ENCODE measurements around the gene ATP2A2. TPM values are rescaled to one million over a fixed set of nuclear protein-coding genes. Genes with fewer than 3 reads are reported as not detected.

Gene ATP2A2
- total RNA-seq, 1 experiment from 2014 or later = 154 TPM

GRCh38 chr12:110289044-110289710, 8.1 kb downstream of the ATP2A2 start:
- Histone ChIP-seq H2AFZ (no peak overlapping the region), H3K36me3 (ENCODE audit: low read depth) (peaks cover 75% of the 10 kb centered on the region), H3K79me2 (ENCODE audit: low read depth) (peaks cover 89% of the 10 kb centered on the region), H3K9me3 (ENCODE audit: insufficient read depth, low read depth) (no peaks in the 10 kb centered on the region), H3F3A (ENCODE audit: insufficient read depth, low read depth) (peaks cover 34% of the 10 kb centered on the region), H3K27ac (no peak overlapping the region), H3K4me1 (replicated peaks; ENCODE audit: insufficient read depth) (peaks cover 16% of the 10 kb centered on the region), H3K27me3 (ENCODE audit: insufficient read depth, low read depth) (no peaks in the 10 kb centered on the region), H4K20me1 (ENCODE audit: insufficient read depth) (peaks cover 68% of the 10 kb centered on the region), H3K4me3 (no peak overlapping the region), H3K9me2 (ENCODE audit: insufficient read depth) (no peaks in the 10 kb centered on the region), H3K4me2 (no peak overlapping the region)
- BruUV-seq (replicated peaks) = no TSS peak
- no peak for DNase-seq
- CTCF ChIA-PET = no interaction called here
- intact Hi-C loops (cut with micrococcal nuclease; ENCODE audit: unreplicated experiment) = no loop called here
- no peak for TF ChIP-seq EZH2 (IDR thresholded peaks at IDR 0.05; ENCODE audit: low read depth)
- TF ChIP-seq, protein P1, sequence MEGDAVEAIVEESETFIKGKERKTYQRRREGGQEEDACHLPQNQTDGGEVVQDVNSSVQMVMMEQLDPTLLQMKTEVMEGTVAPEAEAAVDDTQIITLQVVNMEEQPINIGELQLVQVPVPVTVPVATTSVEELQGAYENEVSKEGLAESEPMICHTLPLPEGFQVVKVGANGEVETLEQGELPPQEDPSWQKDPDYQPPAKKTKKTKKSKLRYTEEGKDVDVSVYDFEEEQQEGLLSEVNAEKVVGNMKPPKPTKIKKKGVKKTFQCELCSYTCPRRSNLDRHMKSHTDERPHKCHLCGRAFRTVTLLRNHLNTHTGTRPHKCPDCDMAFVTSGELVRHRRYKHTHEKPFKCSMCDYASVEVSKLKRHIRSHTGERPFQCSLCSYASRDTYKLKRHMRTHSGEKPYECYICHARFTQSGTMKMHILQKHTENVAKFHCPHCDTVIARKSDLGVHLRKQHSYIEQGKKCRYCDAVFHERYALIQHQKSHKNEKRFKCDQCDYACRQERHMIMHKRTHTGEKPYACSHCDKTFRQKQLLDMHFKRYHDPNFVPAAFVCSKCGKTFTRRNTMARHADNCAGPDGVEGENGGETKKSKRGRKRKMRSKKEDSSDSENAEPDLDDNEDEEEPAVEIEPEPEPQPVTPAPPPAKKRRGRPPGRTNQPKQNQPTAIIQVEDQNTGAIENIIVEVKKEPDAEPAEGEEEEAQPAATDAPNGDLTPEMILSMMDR (conservative IDR thresholded peaks at IDR 0.05) = no peak
- POLR2A ChIA-PET (ENCODE audit: unreplicated experiment) = no interaction called here

- H3K4me3 ChIP-seq = no peak overlapping the region
- H3K27ac ChIP-seq = no peak overlapping the region
- ChIA-PET CTCF (no interaction called here), POLR2A (ENCODE audit: unreplicated experiment) (no interaction called here)
- peaks cover 70% of the 10 kb centered on the region for H3K36me3 ChIP-seq (ENCODE audit: low read depth)
- no peak overlapping the region for H2AFZ ChIP-seq
- no peaks in the 10 kb centered on the region for H3K27me3 ChIP-seq (ENCODE audit: insufficient read depth, low read depth)
- peaks cover 11% of the 10 kb centered on the region for H3K4me1 ChIP-seq (replicated peaks; ENCODE audit: insufficient read depth)
- H3K79me2 ChIP-seq (ENCODE audit: low read depth) = peaks cover 89% of the 10 kb centered on the region
- no peak for TF ChIP-seq EZH2 (IDR thresholded peaks at IDR 0.05; ENCODE audit: low read depth)
- TF ChIP-seq, protein P1 (conservative IDR thresholded peaks at IDR 0.05) = no peak
- no peaks in the 10 kb centered on the region for H3K9me2 ChIP-seq (ENCODE audit: insufficient read depth)
- BruUV-seq (replicated peaks) = no TSS peak
- peaks cover 63% of the 10 kb centered on the region for H4K20me1 ChIP-seq (ENCODE audit: insufficient read depth)
- DNase-seq = no peak
- no peak overlapping the region for H3K4me2 ChIP-seq
- H3F3A ChIP-seq (ENCODE audit: insufficient read depth, low read depth) = peaks cover 34% of the 10 kb centered on the region; the same call in 1 of the 2 replicates
- H3K9me3 ChIP-seq (ENCODE audit: insufficient read depth, low read depth) = no peaks in the 10 kb centered on the region
- intact Hi-C loops (cut with micrococcal nuclease; ENCODE audit: unreplicated experiment) = no loop called here
Measured at GRCh38 chr12:110289711-110290078, 8.6 kb downstream of the ATP2A2 start.

DNA sequence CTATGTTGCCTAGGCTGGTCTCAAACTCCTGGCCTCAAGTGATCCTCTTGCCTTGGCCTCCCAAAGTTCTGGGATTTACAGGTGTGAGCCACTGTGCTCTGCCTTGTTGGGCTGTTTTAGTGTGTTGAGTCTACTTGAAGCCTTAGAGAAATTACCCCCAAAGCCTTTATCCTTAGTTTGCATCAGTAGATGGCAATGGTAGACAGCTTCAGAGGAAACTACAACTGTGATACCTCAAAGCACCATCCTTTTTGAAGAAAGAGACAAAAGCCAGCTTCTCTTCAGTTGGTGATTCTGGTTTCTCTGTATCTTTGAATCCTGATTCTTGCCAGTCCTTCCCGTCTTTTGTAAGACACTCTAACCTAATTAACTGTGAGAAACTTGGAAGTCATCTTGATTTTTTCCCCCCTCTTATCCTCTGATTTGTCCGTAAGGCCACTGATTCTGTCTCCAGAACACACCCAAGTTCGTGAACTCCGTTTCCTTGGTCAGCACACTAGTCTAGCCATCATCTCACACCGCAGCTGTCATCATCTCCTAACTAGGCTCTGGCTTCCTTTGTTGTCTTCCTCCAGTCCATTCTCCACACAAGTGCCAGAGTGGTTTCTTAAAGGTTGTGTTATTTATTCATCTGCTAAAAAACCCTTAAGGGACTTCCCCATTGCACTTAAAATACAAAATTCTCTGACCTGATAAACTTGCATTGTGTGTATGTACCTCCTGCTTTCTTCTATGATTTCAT, 20.2 kb downstream of the ATP2A2 start:
- BruUV-seq (replicated peaks) = no TSS peak

More for the DNA sequence above, 20.2 kb downstream of the ATP2A2 start:
- peak overlapping the region; percentile 16; the same call in 1 of the 2 replicates for H3K27ac ChIP-seq
- H2AFZ ChIP-seq = no peak overlapping the region
- no peaks in the 10 kb centered on the region for H3K4me1 ChIP-seq (replicated peaks; ENCODE audit: insufficient read depth)
- DNase-seq = no peak
- H3F3A ChIP-seq (ENCODE audit: insufficient read depth, low read depth) = peaks cover 19% of the 10 kb centered on the region; the same call in 1 of the 2 replicates
- peaks cover 53% of the 10 kb centered on the region for H3K36me3 ChIP-seq (ENCODE audit: low read depth)
- no peaks in the 10 kb centered on the region for H3K9me3 ChIP-seq (ENCODE audit: insufficient read depth, low read depth)
- no peak overlapping the region for H3K4me3 ChIP-seq
- H3K79me2 ChIP-seq (ENCODE audit: low read depth) = peaks cover 78% of the 10 kb centered on the region
- peaks cover 59% of the 10 kb centered on the region for H4K20me1 ChIP-seq (ENCODE audit: insufficient read depth)
- ChIA-PET CTCF (no interaction called here), POLR2A (ENCODE audit: unreplicated experiment) (no interaction called here)
- H3K27me3 ChIP-seq (ENCODE audit: insufficient read depth, low read depth) = no peaks in the 10 kb centered on the region
- no peaks in the 10 kb centered on the region for H3K9me2 ChIP-seq (ENCODE audit: insufficient read depth)
- TF ChIP-seq, protein P1 (conservative IDR thresholded peaks at IDR 0.05) = no peak
- TF ChIP-seq EZH2 (IDR thresholded peaks at IDR 0.05; ENCODE audit: low read depth) = no peak
- intact Hi-C loops (cut with micrococcal nuclease; ENCODE audit: unreplicated experiment) = no loop called here
- H3K4me2 ChIP-seq = no peak overlapping the region

Measured in PC-9 (cell line).